Esophagus mucosa (tissue), 1 donor: ENCODE results near the gene SLC25A33. TPM values are rescaled to one million over a fixed set of nuclear protein-coding genes. Genes with fewer than 3 reads are reported as not detected.
"Not testable (repeated sequence)": the region's sequence is repeated elsewhere in the genome, so short reads cannot be mapped to it uniquely, and the experiment has no call there.

ENCODE experiments used
- ATAC-seq: fragments of 200-7000 bp; cut with Tn5 transposase; one replicate; pipeline ENCODE4 v1.9.1; 2020
- total RNA-seq: library from RNA; stranded (reverse); gene quantifications from one replicate; pipeline ENCODE4 v1.2.4, GENCODE V29; 2023
- donor health status: DM: yes; HTN: yes; CAD: no.

The SLC25A33 gene
- total RNA-seq, 1 donor from 2014 or later, result 3.6 TPM

GRCh38 chr1:9601942-9602793 is 62.9 kb downstream of the SLC25A33 start:
- no peak for ATAC-seq

DNA sequence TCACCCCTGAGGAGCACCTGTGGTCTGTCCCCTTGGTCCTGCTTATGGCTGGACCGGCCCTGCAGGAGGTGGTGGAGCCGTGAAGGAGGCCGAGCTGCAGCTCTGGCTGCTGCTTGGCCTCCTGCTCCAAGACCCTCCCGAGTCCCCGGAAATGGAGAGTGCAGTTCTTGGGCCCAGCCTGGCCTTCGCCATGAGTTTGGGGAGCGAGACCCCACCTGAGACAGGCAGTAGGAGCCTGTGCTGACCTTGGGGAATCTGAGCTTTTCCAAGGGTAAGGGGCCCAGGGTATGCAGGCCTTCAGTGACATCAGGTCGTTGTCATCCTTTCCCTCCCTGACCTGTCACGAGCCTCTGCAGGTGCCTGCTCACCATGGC is 63.5 kb downstream of the SLC25A33 start:
- ATAC-seq, result no peak

- ATAC-seq, result no peak
Measured at GRCh38 chr1:9603307-9603706, 64.0 kb downstream of the SLC25A33 start.

- ATAC-seq, result no peak
Measured at GRCh38 chr1:9603766-9604753, 64.8 kb downstream of the SLC25A33 start.

- ATAC-seq, result no peak
Measured at GRCh38 chr1:9604836-9605235, 65.6 kb downstream of the SLC25A33 start.

DNA sequence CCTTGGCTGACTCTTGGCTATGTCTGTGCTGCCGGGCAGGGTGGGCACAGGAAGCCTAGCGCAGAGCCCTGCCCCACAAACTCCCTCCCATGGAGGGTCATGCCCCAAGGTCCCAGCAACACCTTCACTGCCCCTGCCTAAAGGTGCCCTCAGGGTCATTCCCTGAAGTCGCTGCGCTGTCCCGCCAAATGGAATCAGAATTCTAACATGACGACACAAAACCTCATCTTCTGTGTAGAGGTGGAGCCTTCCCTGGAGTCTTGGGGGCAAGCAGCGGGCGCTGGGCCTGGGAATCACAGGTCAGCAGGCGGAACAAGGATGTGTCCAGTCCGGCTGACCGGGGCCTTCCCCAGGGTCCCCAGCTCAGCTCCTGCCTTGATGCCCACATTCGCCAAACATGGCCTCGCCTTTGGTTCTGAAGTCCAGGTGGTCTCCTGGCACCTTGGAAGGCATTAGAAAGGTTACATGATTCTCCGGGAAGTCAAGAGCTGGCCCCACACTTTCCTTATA is 66.7 kb downstream of the SLC25A33 start:
- no peak for ATAC-seq

- ATAC-seq, result no peak
Measured at GRCh38 chr1:9606458-9606857, 67.2 kb downstream of the SLC25A33 start.

DNA sequence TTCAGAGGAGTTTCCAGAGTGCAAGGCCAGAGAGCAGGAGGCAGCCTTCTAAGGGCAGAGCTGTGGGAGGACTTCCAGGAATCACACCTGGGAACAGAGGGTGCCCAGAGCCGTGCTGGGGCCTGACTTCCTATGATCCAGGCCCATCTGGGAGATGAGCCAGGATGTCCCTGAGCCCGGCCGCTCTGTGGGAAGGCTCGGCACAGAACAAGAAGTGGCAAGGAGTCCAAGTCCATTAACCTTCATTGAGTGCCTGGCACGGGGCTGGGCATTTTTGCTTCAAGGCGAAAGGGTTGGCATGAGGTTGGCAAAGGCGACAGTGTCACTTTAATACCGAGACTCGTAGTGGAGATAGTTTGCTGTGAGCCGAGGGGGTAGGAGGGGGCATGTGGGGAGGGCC is 67.7 kb downstream of the SLC25A33 start:
- no peak for ATAC-seq

DNA sequence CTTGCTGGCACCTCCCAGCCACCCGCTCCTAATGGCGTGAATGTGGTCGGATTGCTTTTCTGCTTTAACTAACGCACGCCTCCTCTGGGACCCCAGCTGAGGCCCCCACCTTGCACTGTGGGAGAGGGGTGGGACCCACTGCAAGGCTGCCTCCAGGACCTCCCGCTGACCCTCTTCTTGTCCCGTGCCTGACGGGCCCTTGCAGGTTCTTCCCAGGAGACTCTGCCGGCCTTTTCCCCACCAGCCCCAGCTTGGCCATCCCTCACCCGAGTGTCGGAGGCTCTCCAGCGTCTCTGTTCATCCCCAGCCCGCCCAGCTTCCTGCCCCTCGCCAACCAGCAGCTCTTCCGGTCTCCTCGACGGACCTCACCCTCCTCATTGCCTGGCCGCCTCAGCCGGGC is 68.1 kb downstream of the SLC25A33 start:
- ATAC-seq, result no peak

DNA sequence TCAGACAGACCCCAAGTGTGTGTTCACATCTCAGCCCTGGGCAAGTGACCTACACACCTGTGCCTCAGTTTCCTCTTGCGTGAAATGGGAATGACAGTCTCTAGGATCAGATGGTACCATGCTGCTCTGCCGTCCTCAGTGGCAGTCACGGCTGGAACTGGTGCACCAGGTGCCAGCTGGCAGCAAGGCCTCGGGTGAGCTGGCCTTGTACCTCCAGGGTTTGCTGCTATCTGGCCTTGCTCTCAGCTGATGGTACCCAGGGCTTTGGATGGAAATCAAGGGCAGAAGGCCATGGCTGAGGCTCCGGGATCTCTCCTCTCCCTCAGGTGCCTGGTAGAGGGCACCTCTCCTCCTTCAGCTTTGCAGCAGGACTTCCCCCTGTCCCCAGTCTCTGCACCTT is 70.7 kb downstream of the SLC25A33 start:
- ATAC-seq, result no peak

GRCh38 chr1:9610548-9610947 is 71.3 kb downstream of the SLC25A33 start:
- no peak for ATAC-seq

DNA sequence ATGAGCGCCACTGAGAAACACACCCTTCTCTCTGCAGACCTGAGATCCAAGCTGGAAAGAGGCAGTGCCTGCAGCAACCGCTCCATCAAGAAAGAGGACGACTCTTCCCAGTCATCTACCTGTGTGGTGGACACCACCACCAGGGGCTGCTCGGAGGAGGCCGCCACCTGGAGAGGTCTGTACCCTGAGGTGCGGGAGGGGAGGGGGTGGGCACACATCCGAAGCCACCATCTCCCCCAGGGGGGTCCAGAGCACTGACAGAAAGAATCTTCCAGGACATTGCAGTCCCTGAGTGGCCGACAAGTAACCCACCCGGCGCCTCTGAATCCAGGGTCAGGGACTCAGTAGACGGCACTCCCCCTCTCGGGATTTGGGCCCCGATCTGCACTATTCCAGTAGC is 72.5 kb downstream of the SLC25A33 start:
- ATAC-seq, result no peak

DNA sequence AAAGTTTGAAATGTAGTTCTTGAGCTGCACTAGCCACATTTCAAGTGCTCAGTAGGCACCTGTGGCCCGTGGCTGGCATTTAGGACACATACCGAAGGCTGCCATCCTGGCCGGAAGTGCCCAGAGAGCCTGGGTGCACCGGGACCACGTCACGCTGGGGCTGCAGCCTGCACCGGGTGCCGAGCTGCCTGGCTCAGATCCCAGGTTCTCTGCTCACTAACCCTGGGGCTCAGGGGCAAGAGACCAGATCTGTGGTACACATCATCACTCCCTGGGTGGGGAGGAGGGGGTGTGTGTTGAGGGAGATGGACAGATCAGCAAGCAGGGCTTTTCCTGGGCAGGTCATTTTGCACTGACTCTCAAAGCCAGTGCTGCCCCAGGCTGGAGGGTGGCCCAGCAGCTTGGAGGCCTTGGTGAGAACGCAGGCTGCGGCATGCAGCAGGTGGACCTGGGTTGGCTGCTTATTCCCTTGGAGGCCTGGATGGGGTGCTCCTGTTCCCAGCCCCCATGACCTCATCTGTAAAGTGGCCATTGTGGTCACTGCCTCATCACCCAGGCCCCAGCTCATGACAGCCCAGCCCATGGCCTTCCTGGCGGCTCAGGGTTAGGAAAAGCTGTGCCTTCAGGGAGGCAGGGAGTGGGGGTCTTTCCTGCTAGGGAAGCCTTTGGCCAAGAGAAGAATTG is 73.0 kb downstream of the SLC25A33 start:
- no peak for ATAC-seq

DNA sequence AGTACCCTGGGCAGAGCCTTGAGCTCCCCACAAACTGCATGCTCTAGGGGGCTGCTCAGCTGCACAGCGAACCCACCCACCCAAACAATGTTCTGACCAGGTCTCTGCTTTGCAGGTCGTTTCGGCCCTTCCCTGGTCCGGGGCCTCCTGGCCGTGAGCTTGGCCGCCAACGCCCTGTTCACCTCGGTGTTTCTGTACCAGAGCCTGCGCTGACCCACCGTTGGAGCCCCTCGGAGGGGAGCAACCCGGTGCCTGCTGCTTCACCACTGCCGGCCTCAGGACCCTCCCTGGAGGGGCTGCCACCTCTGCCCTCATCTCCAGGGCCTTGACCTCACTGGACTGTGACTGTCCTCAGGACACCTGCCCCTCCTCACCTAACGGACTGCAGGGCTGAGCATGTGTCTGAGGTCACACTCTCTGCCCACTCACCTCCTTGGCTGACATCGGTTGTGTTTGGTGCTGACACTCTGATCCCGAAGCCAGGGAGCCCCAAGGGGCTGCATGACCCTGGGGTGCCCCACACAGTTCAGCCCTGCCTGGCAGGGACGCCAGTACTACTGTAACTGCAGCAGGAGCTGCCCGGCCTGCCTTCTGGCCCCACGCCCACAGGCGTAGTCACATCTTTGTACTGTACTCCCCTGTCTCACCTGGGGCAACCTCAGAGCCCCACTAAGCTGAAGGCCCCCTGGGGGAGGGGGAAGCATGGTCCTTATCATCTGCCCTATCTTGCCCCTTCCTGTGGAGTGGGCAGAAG is 73.8 kb downstream of the SLC25A33 start:
- peak; percentile 6 for ATAC-seq

GRCh38 chr1:9613625-9614299 is 74.5 kb downstream of the SLC25A33 start:
- no peak for ATAC-seq

- peak; percentile 71 for ATAC-seq
Measured at GRCh38 chr1:9615316-9616063, 76.2 kb downstream of the SLC25A33 start.

DNA sequence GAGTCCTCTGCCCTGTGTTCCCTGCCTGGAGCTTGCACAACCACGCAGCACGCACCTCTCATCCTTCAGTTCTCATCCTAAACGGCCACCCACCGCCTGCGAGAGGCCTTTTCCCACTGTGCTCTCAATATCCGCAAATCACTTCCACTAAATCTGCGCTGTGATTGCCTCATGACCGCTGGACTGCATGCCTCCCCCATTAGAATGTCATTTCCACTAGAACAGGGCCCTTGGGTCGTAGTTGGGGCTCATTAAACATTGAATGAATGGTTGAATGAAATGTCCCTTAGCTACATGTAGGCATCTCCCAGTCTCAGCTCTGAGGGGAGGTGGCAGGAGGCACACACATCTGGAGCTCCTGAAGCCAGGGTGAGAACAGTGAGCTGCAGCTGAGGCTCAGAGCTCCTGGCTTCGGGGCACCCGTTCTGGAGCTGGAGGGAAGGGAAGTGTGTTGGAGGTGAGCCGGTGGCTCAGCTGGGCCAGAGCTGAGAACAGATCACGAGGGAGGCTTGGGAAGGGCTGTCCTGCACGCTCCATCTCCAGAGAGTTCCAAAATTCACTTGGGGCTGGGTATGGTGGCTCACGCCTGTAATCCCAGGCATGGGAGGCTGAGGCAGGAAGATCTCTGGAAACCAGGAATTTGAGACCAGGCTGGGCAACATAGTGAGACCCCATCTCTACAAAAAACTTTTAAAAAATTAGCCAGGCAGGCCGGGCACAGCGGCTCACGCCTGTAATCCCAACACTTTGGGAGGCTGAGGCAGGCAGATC is 79.8 kb downstream of the SLC25A33 start:
- ATAC-seq, result no peak

- no peak for ATAC-seq
Measured at GRCh38 chr1:9621032-9621431, 81.8 kb downstream of the SLC25A33 start.

- no peak for ATAC-seq
Measured at GRCh38 chr1:9624081-9624480, 84.8 kb downstream of the SLC25A33 start.

DNA sequence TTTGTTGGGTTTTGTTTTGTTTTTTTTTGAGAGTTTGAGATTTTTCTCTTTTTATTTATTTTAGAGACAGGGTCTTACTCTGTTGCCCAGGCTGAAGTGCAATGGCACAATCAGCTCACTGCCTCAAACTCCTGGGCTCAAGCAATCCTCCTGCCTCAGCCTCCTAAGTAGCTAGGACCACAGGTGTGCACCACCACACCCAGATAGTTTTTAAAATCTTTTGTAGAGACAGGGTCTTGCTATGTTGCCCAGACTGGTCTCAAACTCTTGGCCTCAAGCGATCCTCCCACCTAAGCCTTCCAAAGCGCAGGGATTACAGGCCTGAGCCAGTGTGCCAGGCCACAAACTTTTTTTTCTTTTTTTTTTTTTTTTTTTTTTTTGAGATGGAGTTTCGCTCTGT is 85.8 kb downstream of the SLC25A33 start:
- ATAC-seq, result not testable (repeated sequence)
